Fibroblast of lung (primary cell): ENCODE measurements around the gene FAM184A. TPM values are rescaled to one million over a fixed set of nuclear protein-coding genes. Genes with fewer than 3 reads are reported as not detected.

Source experiments
- DNase-seq, 2 donors: peaks; one replicate each; pipeline versions ENCODE4 v3.0.0 to v3.0.0-alpha.2; 2010; ENCODE audit warnings: low read depth in 2 of 2
- H2AFZ ChIP-seq: 2 replicates; pipeline ENCODE4 v1.5.1; 2012; ENCODE audit warnings: low read length, control low read depth, inconsistent platforms
- H3K27ac ChIP-seq: 2 replicates; pipeline ENCODE4 v1.5.1; 2011; ENCODE audit warnings: low read length, control low read depth; ENCODE audit not compliant: insufficient read depth
- H3K27me3 ChIP-seq: 2 replicates; pipeline ENCODE4 v1.5.1; 2011; ENCODE audit warnings: mild to moderate bottlenecking, low read length; ENCODE audit not compliant: control insufficient read depth, insufficient read depth
- H3K36me3 ChIP-seq: 2 replicates; pipeline ENCODE4 v1.5.1; 2011; ENCODE audit warnings: low read length; ENCODE audit not compliant: control insufficient read depth, insufficient read depth
- H3K4me1 ChIP-seq: 2 replicates; pipeline ENCODE4 v1.5.1; 2011; ENCODE audit warnings: low read length; ENCODE audit not compliant: control insufficient read depth, insufficient read depth; ENCODE audit errors: extremely low read depth
- H3K4me2 ChIP-seq: 2 replicates; pipeline ENCODE4 v1.5.1; 2011; ENCODE audit warnings: low read length, control low read depth; ENCODE audit not compliant: insufficient read depth; ENCODE audit errors: extremely low read depth
- H3K4me3 ChIP-seq, 4 experiments: fragments of 200-600 bp in 1 of 4; sonication (generic) in 1 of 4; replicated peaks in 1 of 4; 2 replicates each; pipeline ENCODE4 v1.5.1; 2011 to 2016; ENCODE audit warnings: low read length in 4 of 4, low read depth in 3 of 4, mild to moderate bottlenecking in 3 of 4, control low read depth in 2 of 4, inconsistent platforms in 1 of 4, mixed read lengths in 1 of 4; ENCODE audit not compliant: insufficient read depth in 1 of 4; ENCODE audit errors: control extremely low read depth in 1 of 4
- H3K79me2 ChIP-seq: 2 replicates; pipeline ENCODE4 v1.5.1; 2012; ENCODE audit warnings: mild to moderate bottlenecking, low read length, inconsistent platforms; ENCODE audit not compliant: control insufficient read depth, insufficient read depth
- H3K9ac ChIP-seq: 2 replicates; pipeline ENCODE4 v1.5.1; 2011; ENCODE audit warnings: mild to moderate bottlenecking, low read length, control low read depth; ENCODE audit not compliant: insufficient read depth
- H3K9me3 ChIP-seq: 2 replicates; pipeline ENCODE4 v1.5.1; 2012; ENCODE audit warnings: low read depth, low read length; ENCODE audit not compliant: control insufficient read depth, insufficient read depth
- H4K20me1 ChIP-seq: 2 replicates; pipeline ENCODE4 v1.5.1; 2011; ENCODE audit warnings: low read length; ENCODE audit not compliant: control insufficient read depth, insufficient read depth; ENCODE audit errors: extremely low read depth
- CTCF ChIP-seq, 2 donors: IDR thresholded peaks in 1 of 2; conservative IDR thresholded peaks in 1 of 2; 1 replicate in 1 of 2; 2 replicates in 1 of 2; pipeline ENCODE4 v1.5.1; 2011 to 2012; ENCODE audit warnings: low read length in 2 of 2, control low read depth in 1 of 2, inconsistent platforms in 1 of 2, low read depth in 1 of 2, mild to moderate bottlenecking in 1 of 2
- EZH2 ChIP-seq: IDR thresholded peaks from 2 replicates; pipeline ENCODE4 v1.5.1; 2012; ENCODE audit warnings: low read length, control low read depth, mild to moderate bottlenecking; ENCODE audit errors: missing control alignments
- polyA plus RNA-seq, 2 donors: library from polyadenylated mRNA; depleted of rRNA in 1 of 2; stranded (reverse) in 1 of 2; unstranded in 1 of 2; fragments of >200 nt; gene quantifications; 2 replicates each; pipeline ENCODE4 v1.2.1, GENCODE V29; 2011 to 2012; ENCODE audit warnings: missing spikeins in 1 of 2
- total RNA-seq: library from RNA; depleted of rRNA; stranded (reverse); fragments of >200 nt; gene quantifications from 2 replicates; pipeline ENCODE4 v1.2.1, GENCODE V29; 2014

The FAM184A gene
- total and polyA plus RNA-seq, 2 donors (not counting 1 experiment from before 2014, with no cell fraction given), result 0.09 to 1.7 TPM

GRCh38 chr6:119037941-119038623 is 40.4 kb downstream of the FAM184A start:
- Histone ChIP-seq H2AFZ (no peak overlapping the region), H3K4me2 (no peak overlapping the region), H3K79me2 (no peaks in the 10 kb centered on the region), H3K4me1 (no peaks in the 10 kb centered on the region), H4K20me1 (no peaks in the 10 kb centered on the region), H3K27me3 (no peaks in the 10 kb centered on the region), H3K4me3 (no peak overlapping the region), H3K9me3 (no peaks in the 10 kb centered on the region), H3K9ac (no peak overlapping the region), H3K27ac (no peak overlapping the region), H3K36me3 (no peaks in the 10 kb centered on the region)
- DNase-seq, result no peak
- TF ChIP-seq EZH2 (no peak), CTCF (conservative IDR thresholded peaks at IDR 0.05 in 1 of 2, IDR thresholded peaks at IDR 0.05 in 1 of 2; ENCODE audit: low read depth in 1 of 2, low read length in 2 of 2) (no peak)

- H3K79me2 ChIP-seq, result no peaks in the 10 kb centered on the region
- no peaks in the 10 kb centered on the region for H4K20me1 ChIP-seq
- no peak overlapping the region for H3K9ac ChIP-seq
- no peaks in the 10 kb centered on the region for H3K4me1 ChIP-seq
- H3K4me2 ChIP-seq, result no peak overlapping the region
- no peaks in the 10 kb centered on the region for H3K27me3 ChIP-seq
- no peaks in the 10 kb centered on the region for H3K9me3 ChIP-seq
- no peak for DNase-seq
- H3K27ac ChIP-seq, result no peak overlapping the region
- H3K36me3 ChIP-seq, result no peaks in the 10 kb centered on the region
- no peak for TF ChIP-seq CTCF (conservative IDR thresholded peaks at IDR 0.05 in 1 of 2, IDR thresholded peaks at IDR 0.05 in 1 of 2; ENCODE audit: low read depth in 1 of 2, low read length in 2 of 2)
- no peak for TF ChIP-seq EZH2
- H3K4me3 ChIP-seq, result no peak overlapping the region
- H2AFZ ChIP-seq, result no peak overlapping the region
Observed at GRCh38 chr6:119037264-119037663, 41.2 kb downstream of the FAM184A start.

GRCh38 chr6:119036081-119036480 is 42.4 kb downstream of the FAM184A start:
- Histone ChIP-seq H3K9ac (no peak overlapping the region), H3K27ac (no peak overlapping the region), H3K4me3 (no peak overlapping the region), H3K79me2 (no peaks in the 10 kb centered on the region), H3K36me3 (no peaks in the 10 kb centered on the region), H3K9me3 (no peaks in the 10 kb centered on the region), H3K27me3 (no peaks in the 10 kb centered on the region), H4K20me1 (no peaks in the 10 kb centered on the region), H3K4me1 (no peaks in the 10 kb centered on the region), H3K4me2 (no peak overlapping the region), H2AFZ (no peak overlapping the region)
- DNase-seq, result no peak
- TF ChIP-seq EZH2 (no peak), CTCF (conservative IDR thresholded peaks at IDR 0.05 in 1 of 2, IDR thresholded peaks at IDR 0.05 in 1 of 2; ENCODE audit: low read depth in 1 of 2, low read length in 2 of 2) (no peak)
